ENCODE measurements around the gene AGPAT2. TPM values are rescaled to one million over a fixed set of nuclear protein-coding genes. Genes with fewer than 3 reads are reported as not detected.
A peak's percentile ranks its signal among the peaks of the same experiment; 100 is the strongest.

Gene AGPAT2
- total RNA-seq, 4 donors from 2014 or later = 19.0 to 77.4 (median 36.0) TPM

- in situ Hi-C loops (cut with MboI; ENCODE audit: low sequenced_read_pairs in 4 of 4) = no loop called here
- Histone ChIP-seq H3K27me3 (no peaks in the 10 kb centered on the region), H3K4me1 (peaks cover 23 to 24% of the 10 kb centered on the region in 2 donors), H3K4me3 (no peak overlapping the region), H3K36me3 (peaks cover 0 to 55% of the 10 kb centered on the region in 2 donors), H3K9me3 (no peaks in the 10 kb centered on the region), H3K27ac (peak overlapping the region in 2 of 4 donors; percentile 20 to 38)
- intact Hi-C loops (cut with DNase I; ENCODE audit: low total_unique reads) = no loop called here
- DNase-seq (no peak), ATAC-seq (no peak)
- TF ChIP-seq CTCF (IDR thresholded peaks at IDR 0.05 in 4 of 5, conservative IDR thresholded peaks at IDR 0.05 in 1 of 5) (no peak), POLR2A (IDR thresholded peaks at IDR 0.05) (no peak)
These were observed 35.1 kb upstream of the AGPAT2 start for GRCh38 chr9:136722093-136722968.

- H3K27me3 ChIP-seq = no peaks in the 10 kb centered on the region
- no peak overlapping the region for H3K4me3 ChIP-seq
- no peaks in the 10 kb centered on the region for H3K9me3 ChIP-seq
- in situ Hi-C loops (cut with MboI; ENCODE audit: low sequenced_read_pairs in 4 of 4) (no loop called here), intact Hi-C loops (cut with DNase I; ENCODE audit: low total_unique reads) (no loop called here)
- ATAC-seq = peak; percentile 26 to 32
- H3K27ac ChIP-seq = peak overlapping the region in 3 of 4 donors; percentile 11 to 55 (median 38)
- DNase-seq = no peak
- no peak for TF ChIP-seq CTCF (IDR thresholded peaks at IDR 0.05 in 4 of 5, conservative IDR thresholded peaks at IDR 0.05 in 1 of 5)
- no peak for TF ChIP-seq POLR2A (IDR thresholded peaks at IDR 0.05)
- H3K36me3 ChIP-seq = peaks cover 0 to 52% of the 10 kb centered on the region in 2 donors
- peaks cover 15 to 16% of the 10 kb centered on the region in 2 donors for H3K4me1 ChIP-seq
These were observed 34.3 kb upstream of the AGPAT2 start for GRCh38 chr9:136721339-136722092.

- no peak for TF ChIP-seq POLR2A (IDR thresholded peaks at IDR 0.05)
- TF ChIP-seq CTCF (IDR thresholded peaks at IDR 0.05 in 4 of 5, conservative IDR thresholded peaks at IDR 0.05 in 1 of 5) = no peak
- Histone ChIP-seq H3K36me3 (peaks cover 0 to 46% of the 10 kb centered on the region in 2 donors), H3K9me3 (no peaks in the 10 kb centered on the region), H3K27me3 (no peaks in the 10 kb centered on the region), H3K27ac (peak overlapping the region in 3 of 4 donors; percentile 11 to 55 (median 38)), H3K4me1 (peaks cover 9 to 10% of the 10 kb centered on the region in 2 donors), H3K4me3 (no peak overlapping the region)
- ATAC-seq = no peak
- in situ Hi-C loops (cut with MboI; ENCODE audit: low sequenced_read_pairs in 4 of 4) (no loop called here), intact Hi-C loops (cut with DNase I; ENCODE audit: low total_unique reads) (no loop called here)
- no peak for DNase-seq
These were observed 33.7 kb upstream of the AGPAT2 start for GRCh38 chr9:136720898-136721338.

GRCh38 chr9:136720251-136720897 lies 33.1 kb upstream of the AGPAT2 start:
- ATAC-seq = no peak
- no peak for TF ChIP-seq POLR2A (IDR thresholded peaks at IDR 0.05)
- TF ChIP-seq CTCF (IDR thresholded peaks at IDR 0.05 in 4 of 5, conservative IDR thresholded peaks at IDR 0.05 in 1 of 5) = no peak
- H3K27ac ChIP-seq = peak overlapping the region in 3 of 4 donors; percentile 11 to 55 (median 38)
- intact Hi-C loops (cut with DNase I; ENCODE audit: low total_unique reads) = no loop called here
- H3K36me3 ChIP-seq = peaks cover 0 to 41% of the 10 kb centered on the region in 2 donors
- peaks cover 0 to 3% (median 0%) of the 10 kb centered on the region in 3 donors for H3K27me3 ChIP-seq
- peaks cover 3 to 4% of the 10 kb centered on the region in 2 donors for H3K4me1 ChIP-seq
- DNase-seq = no peak
- no peak overlapping the region for H3K4me3 ChIP-seq
- in situ Hi-C loops (cut with MboI; ENCODE audit: low sequenced_read_pairs in 4 of 4) = no loop called here
- no peaks in the 10 kb centered on the region for H3K9me3 ChIP-seq
